PC-9 (cell line): Measurements from ENCODE around the gene OAF. TPM values are rescaled to one million over a fixed set of nuclear protein-coding genes. Genes with fewer than 3 reads are reported as not detected.

ENCODE experiments used
- BruUV-seq: library from RNA; stranded (reverse); fragments of 400-500 nt; replicated peaks from 2 replicates; lab custom pipeline; 2021; lab: Mats Ljungman, UMichigan
- CTCF ChIA-PET: fragments of 300-600 bp; sonication (Branson Sonifier 250); formaldehyde crosslinking; loops from one replicate; lab custom pipeline; 2022; ENCODE audit warnings: antibody characterized with exemption; lab: Charles Lee
- POLR2A ChIA-PET: fragments of 300-600 bp; sonication (Branson Sonifier 250); formaldehyde crosslinking; loops from one replicate; lab custom pipeline; 2022; ENCODE audit warnings: antibody characterized with exemption; ENCODE audit not compliant: unreplicated experiment; lab: Charles Lee
- DNase-seq, 2 experiments: peaks; one replicate each; pipeline versions ENCODE4 v3.0.0 to v3.0.0-alpha.2; 2015 to 2022; ENCODE audit warnings: mixed read lengths in 1 of 2
- H2AFZ ChIP-seq: fragments of 200-600 bp; sonication (generic); 2 replicates; pipeline ENCODE4 v1.8.1; 2017; ENCODE audit warnings: antibody characterized with exemption
- H3F3A ChIP-seq: fragments of 200-600 bp; sonication (generic); 2 replicates; pipeline ENCODE4 v1.8.1; 2017; ENCODE audit warnings: antibody characterized with exemption, mild to moderate bottlenecking, low read depth; ENCODE audit not compliant: insufficient read depth
- H3K27ac ChIP-seq: fragments of 200-600 bp; sonication (generic); 2 replicates; pipeline ENCODE4 v1.6.1; 2016; ENCODE audit warnings: mixed run types
- H3K27me3 ChIP-seq: fragments of 200-600 bp; sonication (generic); 2 replicates; pipeline ENCODE4 v1.6.1; 2016; ENCODE audit warnings: low read depth, mixed run types; ENCODE audit not compliant: insufficient read depth
- H3K36me3 ChIP-seq: fragments of 200-600 bp; sonication (generic); 2 replicates; pipeline ENCODE4 v1.6.1; 2016; ENCODE audit warnings: low read depth, mixed run types
- H3K4me1 ChIP-seq: fragments of 200-600 bp; sonication (generic); replicated peaks from 2 replicates; pipeline ENCODE4 v1.6.1; 2016; ENCODE audit warnings: mixed run types; ENCODE audit not compliant: insufficient read depth
- H3K4me2 ChIP-seq: fragments of 200-600 bp; sonication (generic); 2 replicates; pipeline ENCODE4 v1.6.1; 2017; ENCODE audit warnings: mixed run types
- H3K4me3 ChIP-seq: fragments of 200-600 bp; sonication (generic); 2 replicates; pipeline ENCODE4 v1.6.1; 2016; ENCODE audit warnings: mixed run types
- H3K79me2 ChIP-seq: fragments of 200-600 bp; sonication (generic); 2 replicates; pipeline ENCODE4 v1.6.1; 2017; ENCODE audit warnings: low read depth, mixed run types
- H3K9me2 ChIP-seq: fragments of 200-600 bp; sonication (generic); 2 replicates; pipeline ENCODE4 v1.8.1; 2017; ENCODE audit warnings: mild to moderate bottlenecking; ENCODE audit not compliant: insufficient read depth
- H3K9me3 ChIP-seq: fragments of 200-600 bp; sonication (generic); 2 replicates; pipeline ENCODE4 v1.8.1; 2016; ENCODE audit warnings: low read depth; ENCODE audit not compliant: insufficient read depth
- H4K20me1 ChIP-seq: fragments of 200-600 bp; sonication (generic); 2 replicates; pipeline ENCODE4 v1.8.1; 2017; ENCODE audit not compliant: insufficient read depth
- CTCF ChIP-seq: fragments of 200-600 bp; sonication (generic); conservative IDR thresholded peaks from 2 replicates; pipeline ENCODE4 v1.6.1; 2017; ENCODE audit warnings: mixed run types, antibody characterized with exemption, mild to moderate bottlenecking, moderate library complexity
- EZH2 ChIP-seq: fragments of 200-600 bp; sonication (generic); IDR thresholded peaks from 2 replicates; pipeline ENCODE4 v1.8.0; 2017; ENCODE audit warnings: antibody characterized with exemption, low read depth
- intact Hi-C: fragments of 100-400 bp; cut with micrococcal nuclease; formaldehyde crosslinking; loops from one replicate; pipeline ENCODE4 v1.10.0; 2022; ENCODE audit not compliant: unreplicated experiment
- total RNA-seq: library from RNA; stranded (reverse); gene quantifications from 2 replicates; pipeline ENCODE4 v1.2.3, GENCODE V29; 2021

The OAF gene
- total RNA-seq, 1 experiment from 2014 or later: 45.6 TPM

- POLR2A ChIA-PET: no interaction called here
- no TSS peak for BruUV-seq
- Histone ChIP-seq H3K4me3 (no peak overlapping the region), H2AFZ (no peak overlapping the region), H3K4me1 (no peaks in the 10 kb centered on the region), H3F3A (no peaks in the 10 kb centered on the region), H3K4me2 (no peak overlapping the region), H4K20me1 (no peaks in the 10 kb centered on the region), H3K36me3 (no peaks in the 10 kb centered on the region), H3K27me3 (peaks cover 70% of the 10 kb centered on the region), H3K27ac (no peak overlapping the region), H3K9me3 (no peaks in the 10 kb centered on the region), H3K79me2 (no peaks in the 10 kb centered on the region), H3K9me2 (no peaks in the 10 kb centered on the region)
- DNase-seq: no peak
- CTCF ChIA-PET: no interaction called here
- intact Hi-C loops: no loop called here
- TF ChIP-seq EZH2: no peak
- TF ChIP-seq CTCF: no peak
Measured at GRCh38 chr11:120260616-120261015, 49.8 kb downstream of the OAF start.

- Histone ChIP-seq H3K4me1 (no peaks in the 10 kb centered on the region), H3K79me2 (no peaks in the 10 kb centered on the region), H4K20me1 (no peaks in the 10 kb centered on the region), H3K9me2 (no peaks in the 10 kb centered on the region), H2AFZ (no peak overlapping the region), H3K27me3 (peaks cover 70% of the 10 kb centered on the region), H3K4me2 (no peak overlapping the region), H3K27ac (no peak overlapping the region), H3K4me3 (no peak overlapping the region), H3K36me3 (no peaks in the 10 kb centered on the region), H3F3A (no peaks in the 10 kb centered on the region), H3K9me3 (no peaks in the 10 kb centered on the region)
- no peak for TF ChIP-seq CTCF
- TF ChIP-seq EZH2: no peak
- CTCF ChIA-PET: no interaction called here
- POLR2A ChIA-PET: no interaction called here
- no TSS peak for BruUV-seq
- no peak for DNase-seq
- intact Hi-C loops: no loop called here
Measured at GRCh38 chr11:120261321-120261720, 50.5 kb downstream of the OAF start.

- Histone ChIP-seq H3K4me1 (no peaks in the 10 kb centered on the region), H3K4me2 (no peak overlapping the region), H4K20me1 (no peaks in the 10 kb centered on the region), H3K9me2 (no peaks in the 10 kb centered on the region), H3K9me3 (no peaks in the 10 kb centered on the region), H3K27ac (no peak overlapping the region), H3K79me2 (no peaks in the 10 kb centered on the region), H3K27me3 (peaks cover 70% of the 10 kb centered on the region), H2AFZ (no peak overlapping the region), H3K36me3 (no peaks in the 10 kb centered on the region), H3K4me3 (no peak overlapping the region), H3F3A (no peaks in the 10 kb centered on the region)
- BruUV-seq: no TSS peak
- ChIA-PET POLR2A (no interaction called here), CTCF (no interaction called here)
- no peak for DNase-seq
- TF ChIP-seq EZH2: no peak
- TF ChIP-seq CTCF: no peak
- intact Hi-C loops: no loop called here
Measured at GRCh38 chr11:120261931-120262330, 51.1 kb downstream of the OAF start.
